DMS53 (cell line): Measurements from ENCODE around the gene MIPEP.

Experiments
- DNase-seq: peaks from one replicate; lab custom pipeline; 2025; lab: John Stamatoyannopoulos, UW

The MIPEP gene

GRCh38 chr13:23715092-23715761 lies 174.0 kb downstream of the MIPEP start:
- peak; percentile 76 for DNase-seq

DNA sequence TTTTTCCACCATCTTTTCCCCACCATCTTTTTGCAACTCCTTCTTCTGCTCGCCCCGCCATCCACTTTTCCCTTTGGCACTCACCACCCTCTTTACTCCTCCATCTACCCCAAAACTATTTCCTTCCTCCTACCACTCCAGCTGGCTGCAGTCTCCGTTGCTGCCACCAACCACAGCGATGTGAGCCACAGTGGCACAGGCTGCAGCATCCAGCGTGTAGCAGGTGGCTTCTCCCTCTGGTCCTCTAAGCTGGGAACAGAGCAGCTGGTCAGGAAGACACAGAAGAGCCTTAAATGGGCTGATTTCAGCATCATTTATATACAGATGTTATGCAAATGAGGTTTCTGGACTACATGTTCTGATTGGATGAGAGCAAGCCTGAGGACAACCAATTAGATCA lies 174.5 kb downstream of the MIPEP start:
- no peak for DNase-seq

DNA sequence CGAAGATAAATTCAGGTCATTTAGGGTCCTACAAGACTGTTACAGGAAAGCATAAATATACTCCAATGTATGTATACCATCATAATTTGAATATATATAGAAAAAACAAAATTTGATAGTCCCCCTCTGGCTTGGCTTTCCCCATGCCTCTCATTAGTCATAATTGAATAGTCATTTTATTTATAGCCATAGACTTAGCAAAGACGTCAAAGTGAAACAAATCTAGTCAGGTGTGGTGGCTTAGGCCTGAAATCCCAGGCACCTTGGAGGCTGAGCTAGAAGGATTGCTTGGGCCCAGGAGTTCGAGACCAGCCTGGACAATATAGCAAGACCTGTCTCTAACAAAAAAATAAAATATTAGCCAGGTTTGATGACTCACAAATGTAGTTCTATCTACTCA lies 177.8 kb downstream of the MIPEP start:
- DNase-seq, result no peak

DNA sequence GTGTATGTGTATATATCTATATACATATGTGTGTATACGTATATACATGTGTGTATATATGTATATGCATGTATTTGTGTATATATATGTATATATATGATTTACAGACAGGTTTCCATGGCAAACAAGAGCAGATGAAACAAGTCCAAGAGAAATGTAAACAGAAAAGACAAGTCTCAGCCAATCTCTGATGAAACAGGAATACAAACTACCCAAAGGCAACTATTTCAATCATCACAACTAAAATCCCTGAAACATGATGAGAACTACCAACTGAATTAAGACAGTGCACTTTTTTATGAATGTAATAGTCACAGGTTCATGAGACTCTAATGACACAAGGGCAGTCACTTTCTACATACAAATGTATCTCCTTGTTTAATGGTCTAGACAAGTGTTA lies 178.8 kb downstream of the MIPEP start:
- DNase-seq, result no peak

DNA sequence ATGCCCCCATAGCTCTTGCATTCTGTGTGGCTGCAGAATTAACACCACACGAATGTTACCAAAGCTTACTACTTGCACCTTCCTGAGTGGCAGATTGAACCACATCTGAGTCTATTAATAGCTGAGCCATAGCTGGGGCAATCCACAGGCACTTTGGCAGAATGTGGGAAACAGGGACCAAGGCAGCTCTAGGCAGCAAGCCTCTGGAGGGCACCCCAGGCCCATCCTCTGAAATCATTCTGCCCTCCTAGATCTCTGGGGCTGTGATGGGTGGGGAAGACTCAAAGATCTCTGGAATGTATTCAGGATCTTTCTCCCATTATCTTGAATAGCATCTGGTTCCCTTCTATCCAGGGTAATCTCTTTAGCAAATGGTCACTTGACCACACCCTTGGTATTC lies 179.7 kb downstream of the MIPEP start:
- no peak for DNase-seq

- DNase-seq, result peak; percentile 64
Observed at GRCh38 chr13:23707674-23708073, 181.5 kb downstream of the MIPEP start.

- no peak for DNase-seq
Observed at GRCh38 chr13:23705583-23705982, 183.6 kb downstream of the MIPEP start.

- DNase-seq, result no peak
Observed at GRCh38 chr13:23703246-23703860, 185.8 kb downstream of the MIPEP start.

GRCh38 chr13:23701636-23702035 lies 187.6 kb downstream of the MIPEP start:
- no peak for DNase-seq

DNA sequence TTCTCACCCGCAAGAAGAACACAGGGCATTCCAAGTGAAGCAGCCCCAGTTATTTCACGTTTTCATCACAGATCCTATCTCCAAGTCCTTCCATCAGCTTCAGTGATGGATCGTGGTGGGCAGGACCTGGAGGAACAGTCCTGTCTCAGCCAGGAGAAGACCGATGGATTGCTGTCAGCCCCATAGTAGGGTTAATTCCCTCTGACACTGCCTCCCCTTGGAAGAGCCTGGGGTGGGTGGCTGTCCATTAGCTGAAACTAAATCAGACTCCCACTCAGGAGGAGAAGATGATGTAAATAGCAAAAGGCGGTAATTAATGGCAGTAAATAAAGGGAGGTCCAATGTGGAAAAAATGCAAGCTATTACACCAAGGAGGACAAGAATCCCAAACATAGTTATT lies 188.0 kb downstream of the MIPEP start:
- DNase-seq, result no peak

DNA sequence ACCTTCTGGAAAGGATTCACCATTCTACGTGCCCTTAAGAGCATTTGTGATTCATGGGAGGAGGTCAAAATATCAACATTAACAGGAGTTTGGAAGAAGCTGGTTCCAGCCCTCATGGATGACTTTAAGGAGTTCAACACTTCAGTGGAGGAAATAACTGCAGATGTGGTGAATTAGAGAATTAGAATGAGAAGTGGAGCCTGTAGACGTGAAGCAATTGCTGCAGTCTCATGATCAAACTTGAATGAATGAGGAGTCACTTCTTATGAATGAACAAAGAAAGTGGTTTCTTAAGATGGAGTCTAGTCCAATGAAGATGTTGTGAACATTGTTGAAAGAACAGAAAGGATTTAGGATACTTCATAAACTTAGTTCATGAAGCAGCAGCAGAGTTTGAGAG lies 189.9 kb downstream of the MIPEP start:
- no peak for DNase-seq

DNA sequence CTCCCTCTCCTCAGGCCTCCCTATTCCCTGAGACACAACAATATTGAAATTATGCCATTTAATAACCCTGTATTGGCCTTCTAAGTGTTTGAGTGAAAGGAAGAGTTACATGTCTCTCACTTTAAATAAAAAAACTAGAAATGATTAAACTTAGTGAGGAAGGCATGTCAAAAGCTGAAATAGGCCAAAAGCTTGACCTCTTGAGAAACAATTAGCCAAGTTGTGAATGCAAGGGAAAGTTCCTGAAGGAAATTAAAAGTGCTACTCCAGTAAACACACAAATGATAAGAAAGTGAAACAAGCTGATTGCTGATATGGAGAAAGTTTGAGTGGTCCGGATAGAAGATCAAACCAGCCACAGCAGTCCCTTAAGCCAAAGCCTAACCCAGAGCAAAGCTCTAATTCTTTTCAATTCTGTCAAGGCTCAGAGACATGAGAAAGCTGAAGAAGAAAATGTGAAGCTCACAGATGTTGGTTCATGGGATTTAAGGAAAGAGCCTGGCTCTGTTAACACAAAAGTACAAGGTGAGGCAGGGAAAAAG lies 191.4 kb downstream of the MIPEP start:
- DNase-seq, result no peak

DNA sequence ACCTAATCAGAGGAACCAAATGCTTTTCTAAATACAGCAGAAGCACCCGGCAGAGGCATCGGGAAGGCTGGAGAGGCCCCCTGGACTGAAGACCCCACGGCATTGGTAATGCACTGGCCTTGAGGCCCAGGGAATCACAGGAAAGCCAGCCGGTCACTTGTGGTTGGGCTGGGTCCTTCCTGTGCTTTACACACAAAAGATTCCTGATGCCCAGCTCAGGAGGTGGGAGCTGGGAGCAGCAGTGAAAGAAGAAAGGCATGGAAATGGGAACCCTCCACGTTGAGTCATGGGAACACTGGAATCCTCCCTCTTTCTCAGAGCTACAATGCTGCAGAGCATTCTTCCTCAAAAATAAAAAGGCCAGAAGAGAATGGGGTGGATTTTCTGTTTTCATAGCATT lies 192.6 kb downstream of the MIPEP start:
- no peak for DNase-seq

DNA sequence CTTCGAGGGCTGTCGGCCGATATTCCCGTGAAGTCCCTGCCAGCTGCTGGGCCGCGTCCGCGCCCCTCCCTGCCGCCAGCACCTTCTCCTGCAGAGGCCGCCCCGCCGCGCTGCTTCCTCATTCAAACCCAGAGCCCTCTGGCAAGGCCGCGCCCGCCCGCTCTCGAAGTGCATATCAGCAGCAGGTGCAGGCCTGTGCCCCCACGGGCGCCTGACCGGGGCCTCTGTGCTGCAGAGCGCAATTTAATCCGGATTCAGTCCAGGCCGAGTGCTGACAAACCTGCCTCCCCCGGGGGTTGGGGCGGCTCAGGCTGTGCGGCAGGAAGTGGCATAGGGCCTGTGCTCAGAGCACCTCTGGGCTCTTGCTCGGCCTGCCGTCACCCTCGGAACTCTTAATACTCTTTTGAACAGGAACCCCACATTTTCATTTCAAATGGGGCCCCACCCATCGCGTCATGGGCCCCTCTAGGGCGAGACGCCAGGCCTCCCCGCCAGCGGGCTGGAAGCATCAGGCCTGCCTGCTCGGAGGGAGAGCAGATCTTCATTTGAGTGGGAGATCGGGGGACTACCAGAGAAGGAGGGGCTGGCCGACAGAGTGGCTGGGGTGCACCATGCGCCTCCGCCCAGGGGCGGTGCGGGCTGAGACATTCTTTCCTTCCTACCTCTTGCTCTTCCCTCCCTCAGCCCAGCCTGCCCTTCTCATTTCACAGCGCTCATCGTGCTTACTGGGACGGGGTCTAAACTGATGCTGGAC lies 193.3 kb downstream of the MIPEP start:
- DNase-seq, result no peak

DNA sequence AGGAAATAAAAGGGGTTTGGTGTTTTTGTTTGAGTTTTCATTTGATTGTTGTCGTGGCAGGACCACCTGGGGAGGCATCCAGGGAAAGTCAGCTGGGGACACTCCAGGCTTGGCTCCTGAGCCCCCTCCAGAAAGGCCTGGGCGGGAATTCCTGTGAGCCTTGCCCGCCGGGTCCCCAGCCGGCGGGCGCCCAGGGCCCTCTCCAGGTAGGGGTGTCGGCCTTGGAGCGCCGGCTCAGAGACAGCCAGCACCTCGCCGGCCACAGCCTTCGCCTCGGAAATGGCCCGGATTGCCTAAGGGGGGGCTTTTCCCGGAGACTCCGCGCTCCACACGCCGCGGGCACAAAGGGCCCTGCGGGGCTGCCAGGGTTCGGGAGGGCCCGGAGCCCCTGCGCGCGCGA lies 194.0 kb downstream of the MIPEP start:
- DNase-seq, result no peak

DNA sequence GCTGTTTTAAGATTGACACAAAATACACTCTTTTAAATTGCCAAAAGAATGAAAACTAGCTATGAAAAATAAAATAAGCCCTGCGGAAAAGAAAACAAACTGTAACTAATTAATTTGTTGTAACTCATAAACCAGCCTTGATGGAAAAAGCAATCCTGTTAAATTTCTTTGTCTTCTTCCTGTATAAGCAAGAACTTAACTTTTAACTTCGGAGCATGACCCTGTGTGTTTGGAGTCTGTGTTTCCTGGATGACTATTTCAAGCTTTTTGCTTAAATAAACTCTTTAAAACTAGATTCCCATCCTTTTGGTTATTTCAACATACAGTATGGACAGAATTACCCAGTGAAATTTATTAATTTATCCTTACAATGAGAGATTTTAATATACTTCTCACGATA lies 196.4 kb downstream of the MIPEP start:
- no peak for DNase-seq

DNA sequence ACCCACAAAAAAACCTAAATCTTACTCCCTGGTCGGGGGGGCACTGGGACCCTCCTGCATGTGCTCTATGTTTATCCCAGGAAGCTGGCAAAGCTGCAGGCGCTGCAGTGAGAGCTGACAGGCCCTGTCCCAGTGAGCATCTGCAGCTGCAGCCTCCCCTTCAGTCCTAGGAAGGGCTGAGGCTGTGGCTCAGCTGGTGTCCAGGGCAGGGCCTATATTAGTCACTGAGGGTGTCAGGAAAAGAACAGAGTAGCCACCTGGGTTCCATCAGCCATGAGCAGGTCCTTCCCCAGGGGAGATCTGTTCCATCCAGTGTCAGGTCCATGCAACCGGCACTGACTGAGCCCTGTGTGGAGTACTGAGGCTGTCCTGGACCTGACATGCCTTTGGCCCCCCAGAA lies 198.5 kb downstream of the MIPEP start:
- DNase-seq, result no peak

DNA sequence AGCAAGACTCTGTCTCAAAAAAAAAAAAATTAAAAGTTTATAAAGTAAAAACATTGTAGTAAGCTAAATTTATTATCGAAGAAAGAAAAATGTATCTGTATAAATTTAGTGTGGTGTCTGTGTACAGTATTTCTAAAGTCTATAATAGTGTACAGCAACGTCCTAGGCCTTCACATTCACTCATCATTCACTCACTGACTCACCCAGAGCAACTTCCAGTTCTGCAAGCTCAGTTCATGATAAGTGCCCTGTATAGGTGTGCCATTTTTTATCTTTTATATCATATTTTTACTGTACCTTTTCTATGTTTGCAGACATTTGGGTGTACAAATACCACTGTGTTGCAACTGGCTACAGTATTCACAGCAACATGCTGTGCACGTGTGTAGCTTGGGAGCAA lies 200.9 kb downstream of the MIPEP start:
- DNase-seq, result no peak

DNA sequence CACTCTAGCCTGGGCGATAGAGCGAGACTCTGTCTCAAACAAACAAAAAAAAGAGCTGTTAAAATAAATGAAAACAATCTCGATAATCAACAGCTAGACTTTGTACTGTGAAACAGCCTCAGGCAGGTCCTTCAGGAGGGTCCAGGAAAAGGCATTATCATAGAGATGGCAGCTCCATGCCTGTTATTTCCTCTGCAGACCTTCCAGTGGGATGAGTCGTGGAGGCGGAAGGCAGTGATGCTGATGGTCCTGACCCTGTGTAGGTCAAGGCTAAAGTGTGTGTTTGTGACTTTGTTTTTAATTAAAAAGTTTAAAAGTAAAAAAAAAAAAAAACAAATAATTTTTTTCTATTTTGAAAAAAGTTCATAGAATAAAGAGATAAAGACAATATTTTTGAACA lies 201.6 kb downstream of the MIPEP start:
- no peak for DNase-seq

- no peak for DNase-seq
Observed at GRCh38 chr13:23686948-23687347, 202.3 kb downstream of the MIPEP start.

- no peak for DNase-seq
Observed at GRCh38 chr13:23685416-23685815, 203.8 kb downstream of the MIPEP start.

- no peak for DNase-seq
Observed at GRCh38 chr13:23684647-23685046, 204.6 kb downstream of the MIPEP start.

DNA sequence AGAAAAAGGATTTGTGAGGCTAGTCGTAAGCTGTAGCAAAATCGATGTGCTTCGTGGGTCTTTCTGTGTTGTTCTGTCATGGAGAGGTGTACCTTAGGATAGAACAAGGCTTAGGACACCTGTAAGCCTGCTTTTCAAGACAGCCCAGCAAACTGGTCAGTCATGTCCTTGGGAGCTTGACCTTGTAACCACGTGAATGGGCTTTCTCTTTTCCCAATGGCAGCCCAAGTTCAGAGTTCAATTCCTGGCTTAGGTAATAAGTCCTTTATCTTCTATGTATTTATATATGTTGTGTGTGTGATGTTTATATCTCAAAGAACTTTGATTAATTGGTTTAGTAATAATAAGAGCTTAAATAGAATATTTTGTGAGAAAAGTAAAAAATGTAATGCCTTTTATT lies 206.1 kb downstream of the MIPEP start:
- no peak for DNase-seq
